HG02642 (cell line): ENCODE results near the gene ALPL.
"Not testable (repeated sequence)": the region's sequence is repeated elsewhere in the genome, so short reads cannot be mapped to it uniquely, and the experiment has no call there.

ENCODE experiments used
- ATAC-seq: cut with Tn5 transposase; IDR thresholded peaks from one replicate; pipeline ENCODE4 v1.9.1; 2021; ENCODE audit warnings: mild to moderate bottlenecking; ENCODE audit not compliant: unreplicated experiment, poor library complexity

The ALPL gene

GRCh38 chr1:21506804-21507203, 2.4 kb upstream of the ALPL start:
- no peak for ATAC-seq

DNA sequence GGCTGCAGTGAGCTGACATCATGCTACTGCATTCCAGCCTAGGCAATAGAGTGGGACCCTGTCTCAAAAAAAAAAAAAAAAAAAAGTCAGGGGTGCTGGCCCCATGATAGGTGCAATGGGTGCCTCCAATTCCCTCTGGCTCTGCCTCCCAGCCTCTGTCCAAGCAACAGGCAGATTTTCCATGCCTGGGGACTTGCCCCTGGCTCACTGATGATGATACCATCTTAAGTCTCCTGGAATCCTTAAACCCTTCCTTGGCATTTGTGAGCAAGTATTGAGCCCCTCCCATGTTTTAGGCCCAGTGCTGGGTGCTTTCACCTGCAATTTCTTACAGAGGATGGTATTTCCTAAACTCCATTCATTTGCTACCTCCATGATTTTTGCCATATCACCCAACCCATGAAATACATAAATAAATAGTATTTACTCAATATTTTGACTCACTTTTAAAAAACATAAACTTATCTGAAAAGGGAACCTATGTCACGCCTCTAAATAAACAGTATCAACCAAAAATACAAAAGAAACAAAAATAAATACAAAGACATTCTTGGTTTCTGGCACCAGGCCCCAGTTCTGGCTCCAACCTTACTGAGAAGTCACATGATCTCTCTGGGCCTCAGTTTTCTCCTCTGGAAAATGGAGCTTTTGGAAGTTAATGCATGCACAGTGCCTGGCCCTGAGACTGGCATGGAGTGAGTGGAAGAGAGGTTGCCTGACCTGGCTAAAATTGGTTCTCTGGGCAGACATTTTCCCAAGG, 1.5 kb upstream of the ALPL start:
- no peak for ATAC-seq

DNA sequence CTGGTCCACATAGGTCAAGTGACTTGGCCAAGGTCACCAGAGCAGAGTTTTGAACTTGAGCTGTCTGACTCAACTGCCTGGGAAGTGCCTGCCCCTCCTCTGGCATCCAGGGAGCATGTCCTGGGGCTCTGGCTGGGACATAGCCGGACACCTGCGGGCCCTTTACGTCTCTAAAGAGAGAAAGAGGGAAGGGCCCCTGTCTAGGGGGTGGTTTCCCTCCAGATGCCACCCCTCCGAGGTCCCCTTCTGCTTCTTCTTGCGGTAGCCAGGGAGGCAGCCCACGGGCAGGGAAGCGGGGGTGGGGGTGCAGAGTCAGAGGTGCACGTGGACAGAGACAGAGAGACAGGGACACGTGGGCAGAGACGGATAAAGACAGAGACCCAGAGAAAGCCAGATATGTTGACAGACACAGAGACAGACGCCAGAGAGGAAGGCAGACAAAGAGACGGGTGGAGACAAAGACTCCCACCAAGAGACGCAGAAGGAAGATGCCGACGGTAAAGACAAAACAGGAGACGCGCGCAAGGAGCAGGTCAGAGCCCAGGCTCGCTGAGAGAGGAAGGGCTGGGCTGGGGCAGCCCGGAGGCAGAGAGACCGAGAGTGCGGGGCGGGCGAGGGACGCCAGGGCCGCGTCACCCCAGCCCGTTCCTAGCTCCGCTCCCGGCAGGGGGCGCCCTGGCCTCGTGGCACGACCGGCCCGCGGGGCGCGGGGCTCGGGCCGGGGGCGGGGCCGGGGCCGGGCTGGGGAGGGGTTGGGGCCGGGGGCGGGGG, 458 bp upstream of the ALPL start:
- ATAC-seq, result no peak

DNA sequence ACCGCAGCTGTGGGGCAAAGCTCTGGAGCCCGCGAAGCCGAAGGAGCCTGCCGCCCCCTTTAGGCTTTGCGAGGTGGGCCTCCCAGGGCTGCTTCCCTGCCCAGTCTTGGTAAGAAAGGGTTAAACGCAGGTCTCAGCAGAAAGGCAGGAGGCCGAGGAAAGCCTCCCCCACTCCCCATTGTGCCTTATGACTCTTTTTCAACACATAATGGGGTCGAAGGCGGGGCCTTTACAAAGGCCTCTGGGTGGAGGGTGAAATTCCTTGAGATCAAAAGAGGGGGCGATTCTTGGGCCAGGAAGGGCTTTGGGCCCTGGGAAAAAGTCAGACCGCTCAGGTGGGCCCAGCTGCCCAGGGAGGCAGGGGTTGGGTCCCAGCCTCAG, 880 bp downstream of the ALPL start:
- no peak for ATAC-seq

DNA sequence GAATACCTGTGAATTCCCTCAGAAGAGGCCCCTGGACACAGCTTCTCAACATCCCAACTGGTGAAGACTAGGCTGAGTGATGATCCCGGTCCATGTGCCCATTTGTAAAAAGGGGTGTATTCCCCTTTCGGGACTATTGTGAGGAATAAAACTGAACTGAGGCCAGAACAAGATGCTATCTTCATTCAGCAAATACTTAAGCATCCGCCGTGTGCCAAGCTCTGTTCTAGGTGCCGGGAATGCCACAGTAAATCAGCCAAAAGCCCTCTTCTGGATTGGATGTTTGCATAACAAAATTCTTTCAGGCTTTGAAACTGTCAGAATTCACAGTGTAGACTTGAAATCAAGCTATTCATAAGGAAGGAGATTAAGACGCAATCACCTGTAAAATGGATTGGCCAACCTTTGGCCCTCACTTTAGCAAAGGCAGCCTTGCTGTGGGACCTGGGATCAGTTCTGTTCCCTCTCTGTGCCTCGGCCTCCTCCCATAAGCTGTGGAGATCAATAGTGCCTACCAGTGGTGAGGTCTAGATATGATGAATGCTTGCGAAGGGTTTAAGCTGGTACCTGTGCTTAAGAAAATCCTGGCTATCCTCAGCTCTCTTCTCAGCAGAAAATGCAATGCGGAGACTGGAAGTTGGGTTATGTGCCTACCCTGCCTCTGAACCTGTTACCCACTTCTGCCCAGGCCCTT, 1.8 kb downstream of the ALPL start:
- no peak for ATAC-seq

DNA sequence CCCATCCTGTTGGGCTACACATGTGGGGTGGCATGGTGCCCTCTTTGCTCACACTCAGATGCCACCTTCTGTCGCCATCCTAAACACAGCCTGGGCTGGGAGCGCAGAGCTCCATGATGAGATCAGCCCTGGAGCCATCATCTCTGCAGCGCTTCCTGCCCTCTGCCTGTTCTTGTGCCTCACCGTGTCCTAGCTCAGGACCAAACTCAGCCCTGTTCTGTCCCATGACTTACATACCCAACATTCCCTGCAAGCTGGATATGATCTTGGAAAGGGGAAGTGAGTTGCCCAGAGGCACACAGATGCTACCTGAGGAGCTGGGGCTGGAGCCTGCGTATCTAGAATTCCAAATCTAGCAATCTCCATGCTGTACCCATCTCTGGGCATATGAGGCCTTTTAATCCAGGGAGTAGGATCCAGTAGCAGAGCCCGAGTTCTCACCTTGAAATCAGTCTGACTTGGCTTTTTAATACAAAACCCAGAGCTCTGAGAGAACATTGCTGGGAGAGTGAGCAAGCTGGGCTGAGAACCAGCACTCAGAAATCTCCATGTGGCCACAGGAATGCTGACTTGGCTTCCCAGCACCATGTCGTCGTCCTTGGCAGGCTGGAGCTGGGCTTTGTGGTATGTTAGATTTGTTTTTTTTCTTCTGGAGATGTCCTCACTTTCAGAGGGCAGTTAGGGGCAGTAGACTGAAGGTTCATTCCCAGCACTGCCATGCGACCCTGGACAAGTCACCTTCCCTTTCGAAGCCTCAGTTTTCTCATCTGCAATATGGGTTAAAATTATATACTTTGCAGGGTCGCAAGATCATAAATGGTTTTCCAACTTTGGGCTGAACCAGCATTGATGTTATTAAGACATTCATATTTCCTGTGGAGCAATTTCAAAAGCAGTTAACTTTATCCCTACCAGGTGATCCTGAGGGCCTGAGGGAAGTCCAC, 2.6 kb downstream of the ALPL start:
- no peak for ATAC-seq

DNA sequence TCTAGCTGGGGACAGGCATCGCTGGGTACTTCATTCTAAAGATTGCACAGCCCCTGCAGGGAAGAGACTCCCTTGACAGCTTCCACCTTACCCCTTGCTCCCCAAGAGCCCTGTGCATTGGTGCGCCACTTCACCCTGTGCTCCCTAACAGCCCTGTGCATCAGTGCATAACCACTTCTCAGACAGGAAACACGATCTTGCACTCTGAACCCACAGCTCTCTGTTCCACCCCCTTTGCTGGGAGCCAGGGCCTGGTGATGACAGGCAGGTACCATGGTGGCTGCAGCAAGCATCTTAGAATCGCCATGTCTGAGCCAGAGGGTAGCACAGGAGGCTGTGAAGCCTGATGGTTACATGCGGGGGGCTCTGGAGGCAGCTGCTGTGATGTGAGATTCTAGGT, 5.0 kb downstream of the ALPL start:
- ATAC-seq, result peak; percentile 50

DNA sequence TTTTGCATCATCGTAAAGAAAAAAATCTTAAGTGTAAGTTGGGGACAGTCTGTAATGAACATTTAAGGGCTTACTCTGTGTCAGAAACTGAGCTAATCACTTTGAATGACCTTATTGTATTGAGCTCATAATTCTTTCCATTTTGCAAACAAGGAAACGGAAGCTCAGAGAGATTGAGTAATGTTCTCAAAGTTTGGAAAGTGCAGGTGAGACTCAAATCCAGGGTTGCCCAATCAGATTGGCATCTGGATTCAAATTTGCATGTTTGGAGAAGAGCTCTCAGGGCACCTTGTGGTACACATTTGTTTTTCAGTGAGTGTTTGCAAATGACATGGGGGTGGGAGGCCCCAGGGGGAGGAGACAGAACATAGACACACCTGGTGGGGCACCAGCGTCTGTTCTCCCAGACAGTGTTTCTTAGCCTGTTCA, 8.0 kb downstream of the ALPL start:
- no peak for ATAC-seq

GRCh38 chr1:21517660-21518480, 8.6 kb downstream of the ALPL start:
- ATAC-seq, result no peak

GRCh38 chr1:21518774-21519455, 9.7 kb downstream of the ALPL start:
- no peak for ATAC-seq

GRCh38 chr1:21519486-21520070, 10.4 kb downstream of the ALPL start:
- not testable (repeated sequence) for ATAC-seq

GRCh38 chr1:21520899-21521716, 11.9 kb downstream of the ALPL start:
- ATAC-seq, result no peak

DNA sequence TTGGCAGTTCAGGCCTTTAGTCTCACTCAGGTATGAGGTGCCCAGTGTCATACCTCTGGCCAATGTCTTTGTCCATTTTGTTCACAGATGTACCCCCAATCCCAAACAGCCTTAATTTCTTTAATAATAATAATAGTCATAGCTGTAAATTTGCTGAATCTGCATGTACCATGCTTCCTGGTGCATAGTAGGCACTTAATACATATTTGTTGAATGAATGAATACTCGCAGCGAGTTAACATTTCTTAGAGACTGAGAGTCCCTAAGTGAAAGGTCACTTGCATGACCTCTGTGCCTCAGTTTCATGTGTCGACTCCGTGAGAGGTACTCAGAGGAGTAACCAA, 12.5 kb downstream of the ALPL start:
- no peak for ATAC-seq

- no peak for ATAC-seq
Measured at GRCh38 chr1:21522525-21523038, 13.4 kb downstream of the ALPL start.

GRCh38 chr1:21523297-21523813, 14.1 kb downstream of the ALPL start:
- no peak for ATAC-seq

GRCh38 chr1:21524220-21524619, 15.0 kb downstream of the ALPL start:
- no peak for ATAC-seq

- no peak for ATAC-seq
Measured at GRCh38 chr1:21524686-21525339, 15.6 kb downstream of the ALPL start.
